Measurements from ENCODE around the gene SGMS1.
"Not testable (repeated sequence)": the region's sequence is repeated elsewhere in the genome, so short reads cannot be mapped to it uniquely, and the experiment has no call there.

The SGMS1 gene

GRCh38 chr10:50572017-50572491, 51.7 kb downstream of the SGMS1 start:
- ChIA-PET POLR2A (ENCODE audit: low non-redundant PET) (interaction anchor here (0.5 kb wide), 1 partner anchor 42 kb away, joined by 5 read pairs; no protein-coding TSS in a partner anchor), CTCF (no interaction called here)
- no peak for DNase-seq (ENCODE audit: low spot score)
- H3K27ac ChIP-seq: no peak overlapping the region
- no peak for TF ChIP-seq CTCF (conservative IDR thresholded peaks at IDR 0.05; ENCODE audit: low read depth)

GRCh38 chr10:50568750-50569149, 55.0 kb downstream of the SGMS1 start:
- DNase-seq (ENCODE audit: low spot score); CTCF ChIA-PET; H3K27ac ChIP-seq; POLR2A ChIA-PET (ENCODE audit: low non-redundant PET): not testable (repeated sequence)

GRCh38 chr10:50567384-50567783, 56.4 kb downstream of the SGMS1 start:
- TF ChIP-seq CTCF (conservative IDR thresholded peaks at IDR 0.05; ENCODE audit: low read depth): no peak
- DNase-seq (ENCODE audit: low spot score): no peak
- CTCF ChIA-PET: no interaction called here
- POLR2A ChIA-PET (ENCODE audit: low non-redundant PET): no interaction called here
- no peak overlapping the region for H3K27ac ChIP-seq

GRCh38 chr10:50566150-50566549, 57.6 kb downstream of the SGMS1 start:
- POLR2A ChIA-PET (ENCODE audit: low non-redundant PET): no interaction called here
- H3K27ac ChIP-seq: no peak overlapping the region
- CTCF ChIA-PET: interaction anchor here (0.7 kb wide), 1 partner anchor 251 kb away, joined by 4 read pairs; no protein-coding TSS in a partner anchor
- no peak for DNase-seq (ENCODE audit: low spot score)
- TF ChIP-seq CTCF (conservative IDR thresholded peaks at IDR 0.05; ENCODE audit: low read depth): no peak

- POLR2A ChIA-PET (ENCODE audit: low non-redundant PET): no interaction called here
Observed at GRCh38 chr10:50565301-50566083, 58.3 kb downstream of the SGMS1 start.

GRCh38 chr10:50563906-50564305, 59.9 kb downstream of the SGMS1 start:
- TF ChIP-seq CTCF (conservative IDR thresholded peaks at IDR 0.05; ENCODE audit: low read depth): no peak
- ChIA-PET CTCF (no interaction called here), POLR2A (ENCODE audit: low non-redundant PET) (no interaction called here)
- DNase-seq (ENCODE audit: low spot score): no peak
- H3K27ac ChIP-seq: no peak overlapping the region

More at GRCh38 chr10:50565301-50566083, 58.3 kb downstream of the SGMS1 start:
- no peak overlapping the region for H3K27ac ChIP-seq
- DNase-seq (ENCODE audit: low spot score): no peak
- no peak for TF ChIP-seq CTCF (conservative IDR thresholded peaks at IDR 0.05; ENCODE audit: low read depth)
- CTCF ChIA-PET: interaction anchor here (0.7 kb wide), 1 partner anchor 250 kb away, joined by 4 read pairs; no protein-coding TSS in a partner anchor

- ChIA-PET POLR2A (ENCODE audit: low non-redundant PET) (no interaction called here), CTCF (interaction anchor here (0.6 to 1.0 kb wide), 3 partner anchors 60 to 286 kb away, joined by 3 read pairs; no protein-coding TSS in a partner anchor)
- TF ChIP-seq CTCF (conservative IDR thresholded peaks at IDR 0.05; ENCODE audit: low read depth): peak; percentile 69
- no peak overlapping the region for H3K27ac ChIP-seq
- DNase-seq (ENCODE audit: low spot score): peak; percentile 50
Observed at GRCh38 chr10:50561816-50562215, 61.9 kb downstream of the SGMS1 start.
